Mucosa of descending colon (tissue), 3 donors: ENCODE results near the gene FAM227B. TPM values are rescaled to one million over a fixed set of nuclear protein-coding genes. Genes with fewer than 3 reads are reported as not detected.

Source experiments
- ATAC-seq: fragments of 200-7000 bp; cut with Tn5 transposase; one replicate; pipeline ENCODE4 v1.9.1; 2020; ENCODE audit warnings: mild to moderate bottlenecking, moderate library complexity
- DNase-seq, 3 donors: peaks; one replicate each; pipeline ENCODE4 v3.0.0-alpha.2; 2020
- H3K36me3 ChIP-seq: fragments of 200-600 bp; one replicate; pipeline ENCODE4 v1.8.0; 2021; ENCODE audit warnings: low read depth, mild to moderate bottlenecking
- H3K4me1 ChIP-seq: fragments of 200-600 bp; one replicate; pipeline ENCODE4 v1.8.0; 2021; ENCODE audit warnings: low read depth, mild to moderate bottlenecking
- H3K4me3 ChIP-seq: fragments of 200-600 bp; one replicate; pipeline ENCODE4 v1.8.0; 2021; ENCODE audit warnings: mild to moderate bottlenecking
- H3K9me3 ChIP-seq: fragments of 200-600 bp; one replicate; pipeline ENCODE4 v1.8.0; 2021; ENCODE audit warnings: mild to moderate bottlenecking
- CTCF ChIP-seq: fragments of 200-600 bp; IDR thresholded peaks from one replicate; pipeline ENCODE4 v1.8.0; 2022; ENCODE audit warnings: antibody characterized with exemption, mild to moderate bottlenecking
- intact Hi-C, 2 donors: fragments of 100-400 bp; cut with DNase I in 1 of 2; cut with micrococcal nuclease in 1 of 2; formaldehyde crosslinking; loops; one replicate each; pipeline versions ENCODE4 v1.11.0 to v1.11.1; 2022; cut with DNase I, micrococcal nuclease
- total RNA-seq, 3 donors: library from RNA; stranded (reverse); fragmentation: NEBNext Ultra II Directional in 2 of 3; extraction: Animal tissue kit (Norgen Biotek cat#: 25700) in 2 of 3; gene quantifications; one replicate each; pipeline versions ENCODE4 v1.2.1 to v1.2.4, GENCODE V29; 2021 to 2023
- donor health status: DM: no; HTN: no; CAD: no; lungs with moderate emphysema.
- donor health status: DM: no; HTN: no; CAD: no.
- donor health status: DM: no; HTN: yes; CAD: no.

FAM227B gene
- total RNA-seq, 3 donors from 2014 or later = 2.2 to 7.6 (median 3.6) TPM

GRCh38 chr15:49652922-49653321, 32.3 kb upstream of the FAM227B start:
- Histone ChIP-seq H3K36me3 (no peaks in the 10 kb centered on the region), H3K4me1 (no peaks in the 10 kb centered on the region), H3K4me3 (no peak overlapping the region), H3K9me3 (peaks cover 18% of the 10 kb centered on the region)
- no peak for TF ChIP-seq CTCF
- ATAC-seq (no peak), DNase-seq (no peak)
- intact Hi-C loops = no loop called here

- Histone ChIP-seq H3K4me3 (no peak overlapping the region), H3K4me1 (no peaks in the 10 kb centered on the region), H3K36me3 (no peaks in the 10 kb centered on the region), H3K9me3 (peaks cover 18% of the 10 kb centered on the region)
- ATAC-seq (no peak), DNase-seq (no peak)
- intact Hi-C loops = no loop called here
- no peak for TF ChIP-seq CTCF
These were observed 30.1 kb upstream of the FAM227B start for GRCh38 chr15:49650676-49651075.

GRCh38 chr15:49649987-49650386, 29.4 kb upstream of the FAM227B start:
- H3K36me3 ChIP-seq = no peaks in the 10 kb centered on the region
- H3K4me3 ChIP-seq = no peak overlapping the region
- ATAC-seq (no peak), DNase-seq (no peak)
- intact Hi-C loops = no loop called here
- peaks cover 18% of the 10 kb centered on the region for H3K9me3 ChIP-seq
- H3K4me1 ChIP-seq = no peaks in the 10 kb centered on the region
- TF ChIP-seq CTCF = no peak

- Histone ChIP-seq H3K36me3 (no peaks in the 10 kb centered on the region), H3K4me1 (no peaks in the 10 kb centered on the region)
- intact Hi-C loops = no loop called here
These were observed 26.3 kb upstream of the FAM227B start for GRCh38 chr15:49646891-49647290.

GRCh38 chr15:49645941-49646340, 25.3 kb upstream of the FAM227B start:
- intact Hi-C loops = no loop called here
- no peak overlapping the region for H3K4me3 ChIP-seq
- H3K9me3 ChIP-seq = no peaks in the 10 kb centered on the region
- no peak for TF ChIP-seq CTCF
- ATAC-seq (no peak), DNase-seq (peak in 1 of 3 donors; percentile 21)
- H3K4me1 ChIP-seq = no peaks in the 10 kb centered on the region
- H3K36me3 ChIP-seq = no peaks in the 10 kb centered on the region

More at GRCh38 chr15:49646891-49647290, 26.3 kb upstream of the FAM227B start:
- no peak for DNase-seq
- TF ChIP-seq CTCF = no peak
- H3K4me3 ChIP-seq = no peak overlapping the region
- H3K9me3 ChIP-seq = peaks cover under 1% of the 10 kb centered on the region
- ATAC-seq = no peak

- Histone ChIP-seq H3K36me3 (no peaks in the 10 kb centered on the region), H3K9me3 (no peaks in the 10 kb centered on the region), H3K4me1 (no peaks in the 10 kb centered on the region), H3K4me3 (no peak overlapping the region)
- intact Hi-C loops = no loop called here
- no peak for TF ChIP-seq CTCF
- DNase-seq (no peak), ATAC-seq (no peak)
These were observed 24.7 kb upstream of the FAM227B start for GRCh38 chr15:49645277-49645676.
